SKM-1 (cell line): Measurements from ENCODE around the gene C18orf32.
"Not testable (repeated sequence)": the region's sequence is repeated elsewhere in the genome, so short reads cannot be mapped to it uniquely, and the experiment has no call there.

ENCODE experiments used
- DNase-seq: peaks from one replicate; lab custom pipeline; 2025; ENCODE audit not compliant: unreplicated experiment; lab: John Stamatoyannopoulos, UW

Gene C18orf32

DNA sequence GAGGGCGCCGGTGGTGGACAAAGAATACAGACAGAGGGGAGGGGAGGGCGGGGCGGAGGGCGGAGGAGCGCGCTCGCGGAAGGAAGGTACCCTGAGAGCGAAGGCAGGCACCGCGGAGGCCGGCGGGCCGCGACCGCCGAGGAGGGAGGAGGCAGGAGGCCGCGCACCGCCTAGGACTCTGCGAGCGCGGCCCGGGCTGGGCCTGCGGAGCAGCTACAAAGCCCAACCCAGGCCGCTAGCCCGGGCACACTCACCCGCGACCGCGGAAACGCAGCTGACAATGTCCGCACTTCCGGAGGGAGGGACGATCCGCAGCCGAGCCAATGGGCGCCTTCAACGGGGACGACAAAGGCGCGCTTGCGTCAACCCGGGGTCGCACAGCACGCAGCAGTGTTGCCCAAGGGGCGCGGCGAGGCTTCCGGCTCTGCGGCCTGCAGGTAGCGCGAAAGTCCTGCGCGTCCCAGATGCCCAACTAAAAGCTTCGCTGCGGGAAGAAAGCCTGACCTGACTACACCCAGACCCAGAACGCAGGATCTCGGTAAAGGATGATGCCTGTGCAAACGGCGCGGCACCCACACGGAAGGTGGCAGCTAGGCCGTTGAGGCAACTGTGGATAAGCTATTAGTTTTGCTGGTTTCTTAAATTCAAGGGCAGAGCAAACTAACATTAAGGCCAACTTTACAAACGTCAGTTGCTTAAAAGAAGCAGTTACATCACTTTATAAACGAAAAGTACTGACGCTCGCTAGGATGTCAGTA, at the start of gene C18orf32:
C18orf32 (minus strand) TSS at position 282 of the 758 bp plus-strand sequence. CDS start 3,486 bp downstream, outside the sequence.
- DNase-seq: peak; percentile 85

DNA sequence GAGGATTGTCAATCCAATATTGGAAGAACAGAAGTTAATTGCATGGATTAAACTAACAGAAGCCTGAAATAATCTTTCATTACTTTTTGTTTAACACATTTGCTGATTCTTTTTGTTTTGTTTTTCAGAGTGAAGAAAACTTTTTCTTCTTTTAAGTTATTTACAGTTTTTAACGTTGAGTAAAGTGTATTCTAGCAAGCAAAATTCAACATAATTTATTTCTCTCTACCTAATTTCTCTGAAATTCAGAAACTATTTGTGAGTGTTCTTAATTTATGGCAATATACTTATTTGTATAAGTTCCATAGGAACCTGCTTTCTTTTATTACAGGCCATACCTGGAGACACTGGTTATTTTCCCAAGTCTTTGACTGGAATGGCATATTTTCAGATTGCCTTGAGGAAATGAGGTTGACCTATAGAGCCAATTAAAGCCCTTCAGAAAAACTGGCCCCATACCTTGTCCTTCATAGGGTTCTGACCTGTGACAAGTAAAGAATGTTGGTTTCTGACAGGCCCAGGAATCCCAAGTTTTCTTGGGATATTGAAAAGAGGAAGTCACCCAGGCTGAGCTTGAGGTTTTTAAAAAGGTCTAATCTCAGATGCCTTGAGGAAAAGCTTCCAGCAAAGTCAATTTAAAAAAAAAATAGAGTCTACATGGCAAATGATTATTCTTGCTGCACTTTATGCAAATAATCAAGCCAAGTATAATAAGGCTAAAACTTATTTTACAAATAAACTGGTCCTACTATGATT, 48.0 kb upstream of the C18orf32 start:
- DNase-seq: no peak

- DNase-seq: peak; percentile 33
Observed at GRCh38 chr18:49531678-49532153, 44.7 kb upstream of the C18orf32 start.

GRCh38 chr18:49529596-49529995, 42.6 kb upstream of the C18orf32 start:
- no peak for DNase-seq

DNA sequence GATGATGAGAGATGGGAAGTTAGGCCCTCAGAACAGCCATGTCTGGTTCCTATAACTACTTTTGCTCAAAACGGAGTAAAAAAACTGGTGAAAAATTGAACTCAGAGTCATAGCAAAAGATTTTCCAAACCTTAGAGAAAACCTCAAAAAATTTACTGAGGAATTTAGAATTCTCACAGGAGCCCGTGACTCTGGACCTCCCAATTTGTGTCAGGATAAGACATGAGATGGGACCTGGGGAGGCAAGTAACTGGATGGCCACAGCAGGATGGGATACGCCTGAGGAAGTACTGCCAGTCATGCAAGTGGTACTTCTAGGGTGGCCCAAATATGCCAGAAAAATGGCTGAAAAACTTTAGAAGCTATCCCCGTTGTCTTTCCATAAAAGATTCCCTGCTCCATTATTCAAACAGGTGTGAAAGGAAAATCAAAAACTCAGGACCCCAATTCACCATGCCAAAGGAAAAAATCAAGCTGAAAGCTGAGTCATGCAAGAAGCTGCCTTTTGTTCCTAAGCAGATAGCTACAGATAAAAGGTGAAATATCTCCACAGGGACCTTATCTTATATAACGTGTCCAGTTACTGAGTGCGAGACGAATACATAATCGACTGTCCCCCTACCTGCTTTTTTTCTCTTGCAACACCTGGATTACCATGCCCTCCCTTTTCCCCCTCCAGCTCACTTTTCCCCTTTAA, 40.7 kb upstream of the C18orf32 start:
- no peak for DNase-seq

DNA sequence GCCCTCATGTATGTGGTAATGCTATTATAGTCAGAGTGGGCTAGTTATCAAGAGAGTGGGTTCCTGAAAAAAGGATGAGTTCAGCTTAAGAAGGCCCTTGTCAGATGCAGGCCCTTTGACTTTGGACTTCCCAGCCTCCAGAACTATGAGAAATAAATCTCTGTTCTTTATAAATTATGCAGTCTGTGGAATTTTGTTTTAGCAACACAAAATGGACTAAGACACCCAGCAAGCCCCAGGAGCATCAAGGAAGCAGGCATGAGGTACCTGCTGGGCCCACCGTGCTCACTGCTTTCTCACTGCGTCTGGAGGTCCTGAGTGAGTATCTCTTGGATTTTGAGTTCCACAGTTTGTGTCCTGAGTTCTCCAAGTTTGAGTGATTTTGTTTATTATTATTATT, 38.9 kb upstream of the C18orf32 start:
- DNase-seq: no peak

GRCh38 chr18:49524951-49525350, 37.9 kb upstream of the C18orf32 start:
- no peak for DNase-seq

DNA sequence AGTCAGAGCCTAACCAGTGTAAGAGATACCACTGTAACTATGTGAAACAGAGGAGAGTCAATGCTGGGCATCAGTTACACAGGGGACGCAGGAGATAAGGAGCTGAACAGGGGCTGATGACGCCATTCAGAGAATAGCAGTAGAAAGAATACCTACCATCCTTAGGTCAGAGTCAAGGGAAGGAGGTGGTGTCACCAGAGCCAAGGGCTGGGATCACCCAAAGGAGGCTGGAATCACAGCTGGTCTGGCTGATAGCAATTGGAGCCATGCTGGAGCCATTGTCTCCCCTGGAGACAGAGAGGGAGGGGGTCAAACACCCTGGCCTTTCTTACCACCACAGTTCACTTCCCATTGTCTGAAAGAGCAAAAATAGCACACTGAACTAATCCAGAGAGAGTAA, 37.3 kb upstream of the C18orf32 start:
- DNase-seq: no peak

GRCh38 chr18:49523580-49524093, 36.6 kb upstream of the C18orf32 start:
- not testable (repeated sequence) for DNase-seq

- no peak for DNase-seq
Observed at GRCh38 chr18:49521216-49521835, 34.3 kb upstream of the C18orf32 start.

GRCh38 chr18:49520661-49521145, 33.7 kb upstream of the C18orf32 start:
- no peak for DNase-seq

DNA sequence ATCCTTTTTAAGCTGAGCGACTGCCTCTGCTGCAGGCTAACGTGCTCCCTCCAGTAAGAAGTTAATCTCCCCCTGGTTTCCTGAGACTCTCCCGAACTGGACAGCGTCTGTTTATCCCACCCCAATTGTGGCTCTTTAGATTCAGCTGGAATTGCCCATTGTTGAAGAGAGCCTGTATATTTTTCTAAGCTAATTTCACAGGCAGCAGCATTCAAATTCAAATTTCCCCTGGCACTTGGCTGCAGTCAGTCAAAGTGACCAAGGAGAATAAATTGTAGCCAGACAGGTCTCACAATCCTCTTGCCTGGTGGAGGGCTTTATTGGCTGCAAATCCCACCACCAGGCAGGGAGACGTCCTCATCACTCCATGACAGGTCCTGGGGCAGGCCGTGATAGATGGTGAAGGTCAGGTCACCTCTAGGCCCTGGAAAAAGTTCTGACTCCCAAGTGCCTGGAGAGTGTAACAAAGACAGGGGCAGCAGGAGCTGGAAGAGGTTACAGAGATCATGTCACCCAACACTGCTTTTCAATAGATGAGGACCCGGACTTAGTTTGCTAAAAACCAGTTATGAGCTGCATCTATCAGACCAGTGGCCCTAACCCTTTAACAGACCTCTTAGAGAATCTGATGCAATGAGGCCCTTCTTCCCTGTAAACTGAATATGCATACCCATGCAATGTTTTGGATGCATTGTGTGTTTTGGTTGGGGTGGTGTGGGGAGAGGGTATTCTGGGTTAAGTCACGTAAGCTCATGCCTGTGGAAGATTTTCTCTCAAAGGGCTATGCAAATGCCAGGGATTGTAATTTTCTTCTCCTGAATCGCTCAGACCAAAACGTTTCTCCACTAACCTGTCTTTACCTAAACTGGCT, 32.3 kb upstream of the C18orf32 start:
- DNase-seq: no peak

- DNase-seq: no peak
Observed at GRCh38 chr18:49517483-49517882, 30.4 kb upstream of the C18orf32 start.

DNA sequence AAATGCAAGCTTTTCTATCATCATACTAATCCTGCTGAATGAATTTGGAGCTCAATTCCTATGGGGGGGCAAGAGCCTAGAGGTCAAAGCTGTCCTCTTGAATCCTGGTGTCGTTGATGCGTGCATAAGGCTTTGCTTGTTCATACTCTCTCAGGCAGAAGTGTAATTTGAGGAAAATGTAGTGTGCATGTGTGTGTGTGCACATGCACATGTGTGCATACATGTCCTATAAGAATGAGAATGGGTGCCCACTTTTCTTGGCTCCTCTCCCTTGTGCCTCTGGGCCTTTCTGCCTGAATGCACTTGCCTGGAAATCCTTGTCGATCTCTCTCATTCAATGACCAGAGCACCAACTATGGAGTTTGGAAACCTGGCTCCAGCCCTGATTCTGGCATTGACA, 28.5 kb upstream of the C18orf32 start:
- DNase-seq: no peak

DNA sequence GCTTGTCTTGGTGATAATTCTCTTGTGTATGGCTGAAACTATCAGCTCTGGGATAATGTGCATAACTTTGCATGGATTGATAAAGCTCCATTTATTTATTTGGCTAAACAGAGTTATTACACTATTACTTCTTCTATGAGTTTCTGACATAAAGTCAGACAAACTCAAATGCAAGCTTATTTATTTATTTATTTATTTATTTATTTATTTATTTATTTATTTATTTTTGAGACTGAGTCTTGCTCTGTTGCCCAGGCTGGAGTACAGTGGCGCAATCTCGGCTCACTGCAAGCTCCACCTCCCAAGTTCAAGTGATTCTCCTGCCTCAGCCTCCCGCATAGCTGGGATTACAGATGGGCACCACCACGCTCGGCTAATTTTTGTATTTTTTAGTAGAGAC, 28.0 kb upstream of the C18orf32 start:
- not testable (repeated sequence) for DNase-seq

GRCh38 chr18:49514577-49514976, 27.5 kb upstream of the C18orf32 start:
- no peak for DNase-seq

GRCh38 chr18:49512876-49513275, 25.8 kb upstream of the C18orf32 start:
- DNase-seq: not testable (repeated sequence)

DNA sequence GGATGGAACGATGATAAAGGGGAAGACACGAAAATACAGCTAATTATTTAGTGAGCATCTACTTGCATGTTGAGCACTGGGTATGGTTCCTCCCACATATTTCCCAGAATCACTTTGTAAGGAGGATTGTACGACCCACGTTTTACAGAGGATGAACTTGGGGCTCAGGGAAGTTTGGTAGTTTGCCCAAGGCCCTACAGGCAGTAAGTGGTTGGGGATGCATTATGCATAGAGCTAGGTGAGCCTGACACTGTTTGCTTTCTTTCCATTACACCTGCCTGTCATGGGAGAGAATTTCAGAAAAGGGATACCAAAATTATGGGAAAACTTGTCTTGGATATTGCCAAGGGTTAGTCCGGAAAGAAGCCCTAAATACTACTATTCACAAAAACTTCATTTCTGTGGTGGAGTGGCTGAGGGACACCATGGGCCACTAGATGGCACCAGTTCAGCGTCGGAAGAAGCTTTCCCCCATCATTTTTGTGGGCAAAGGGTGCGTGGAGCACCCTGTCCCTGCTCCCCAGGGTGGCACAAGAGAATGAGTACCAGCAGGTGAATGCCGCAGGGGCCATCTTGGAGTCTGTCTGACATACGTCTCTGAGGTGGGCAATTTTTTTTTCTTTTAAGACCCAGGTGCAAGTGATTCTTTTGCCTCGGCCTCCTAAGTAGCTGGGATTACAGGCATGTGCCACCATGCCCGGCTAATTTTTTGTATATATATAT, 23.5 kb upstream of the C18orf32 start:
- DNase-seq: peak; percentile 39

DNA sequence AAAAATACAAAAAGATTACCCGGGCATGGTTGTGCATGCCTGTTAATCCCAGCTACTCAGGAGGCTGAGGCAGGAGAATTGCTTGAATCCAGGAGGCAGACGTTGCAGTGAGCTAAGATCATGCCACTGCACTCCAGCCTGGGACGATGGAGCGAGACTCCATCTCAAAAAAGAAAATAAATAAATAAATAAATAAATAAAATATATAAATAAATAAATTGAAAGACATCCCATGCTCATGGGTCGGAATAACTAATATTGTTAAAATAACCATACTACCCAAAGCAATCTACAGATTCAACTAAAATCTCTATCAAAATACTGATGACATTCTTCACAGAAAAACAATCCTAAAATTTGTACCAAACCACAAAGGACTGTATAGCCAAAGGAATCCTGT, 19.4 kb upstream of the C18orf32 start:
- DNase-seq: not testable (repeated sequence)
